GM21381 (cell line): ENCODE measurements around the gene OR2AK2.

ENCODE experiments used
- ATAC-seq: cut with Tn5 transposase; IDR thresholded peaks from one replicate; pipeline ENCODE4 v1.9.1; 2021; ENCODE audit warnings: mild to moderate bottlenecking, moderate library complexity; ENCODE audit not compliant: unreplicated experiment

The OR2AK2 gene

GRCh38 chr1:248015803-248016202, 50.8 kb downstream of the OR2AK2 start:
- no peak for ATAC-seq
